ENCODE results near the gene MCC.
"Not testable (repeated sequence)": the region's sequence is repeated elsewhere in the genome, so short reads cannot be mapped to it uniquely, and the experiment has no call there.

DNA sequence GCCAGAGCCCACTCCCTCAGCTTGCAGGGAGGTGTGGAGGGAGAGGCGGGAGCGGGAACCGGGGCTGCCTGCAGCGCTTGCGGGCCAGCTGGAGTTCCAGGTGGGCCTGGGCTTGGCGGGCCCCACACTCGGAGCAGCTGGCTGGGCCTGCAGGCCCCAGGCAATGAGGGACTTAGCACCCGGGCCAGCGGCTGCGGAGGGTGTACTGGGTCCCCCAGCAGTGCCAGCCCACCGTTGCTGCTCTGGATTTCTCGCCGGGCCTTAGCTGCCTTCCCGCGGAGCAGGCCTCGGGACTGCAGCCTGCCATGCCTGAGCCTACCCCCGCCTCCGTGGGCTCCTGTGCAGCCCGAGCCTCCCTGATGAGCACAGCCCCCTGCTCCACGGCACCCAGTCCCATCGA is 31.1 kb downstream of the MCC start:
- TF ChIP-seq, protein P1, sequence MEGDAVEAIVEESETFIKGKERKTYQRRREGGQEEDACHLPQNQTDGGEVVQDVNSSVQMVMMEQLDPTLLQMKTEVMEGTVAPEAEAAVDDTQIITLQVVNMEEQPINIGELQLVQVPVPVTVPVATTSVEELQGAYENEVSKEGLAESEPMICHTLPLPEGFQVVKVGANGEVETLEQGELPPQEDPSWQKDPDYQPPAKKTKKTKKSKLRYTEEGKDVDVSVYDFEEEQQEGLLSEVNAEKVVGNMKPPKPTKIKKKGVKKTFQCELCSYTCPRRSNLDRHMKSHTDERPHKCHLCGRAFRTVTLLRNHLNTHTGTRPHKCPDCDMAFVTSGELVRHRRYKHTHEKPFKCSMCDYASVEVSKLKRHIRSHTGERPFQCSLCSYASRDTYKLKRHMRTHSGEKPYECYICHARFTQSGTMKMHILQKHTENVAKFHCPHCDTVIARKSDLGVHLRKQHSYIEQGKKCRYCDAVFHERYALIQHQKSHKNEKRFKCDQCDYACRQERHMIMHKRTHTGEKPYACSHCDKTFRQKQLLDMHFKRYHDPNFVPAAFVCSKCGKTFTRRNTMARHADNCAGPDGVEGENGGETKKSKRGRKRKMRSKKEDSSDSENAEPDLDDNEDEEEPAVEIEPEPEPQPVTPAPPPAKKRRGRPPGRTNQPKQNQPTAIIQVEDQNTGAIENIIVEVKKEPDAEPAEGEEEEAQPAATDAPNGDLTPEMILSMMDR (conservative IDR thresholded peaks at IDR 0.05; ENCODE audit: low read length): not testable (repeated sequence)
- not testable (repeated sequence) for TF ChIP-seq EZH2phosphoT487 (IDR thresholded peaks at IDR 0.05; ENCODE audit: borderline replicate concordance, low read depth, low read length)
